GM13977 (cell line): ENCODE measurements around the gene SV2C.
"Not testable (repeated sequence)": the region's sequence is repeated elsewhere in the genome, so short reads cannot be mapped to it uniquely, and the experiment has no call there.

ENCODE experiments used
- DNase-seq: peaks from one replicate; pipeline ENCODE4 v3.0.0; 2012; ENCODE audit warnings: low spot score
- in situ Hi-C: fragments of 300-500 bp; cut with MboI; formaldehyde crosslinking; loops from one replicate; pipeline ENCODE4 v1.12.0; 2022; ENCODE audit warnings: low sequenced_read_pairs, low pct_unique_long_range_greater_than_20kb, mixed read lengths, inconsistent platforms; ENCODE audit not compliant: unreplicated experiment
- TF ChIP-seq, protein P1 (sequence below): IDR thresholded peaks from 2 replicates; pipeline ENCODE4 v1.5.1; 2012; ENCODE audit warnings: mild to moderate bottlenecking, control low read depth; ENCODE audit not compliant: insufficient read depth; ENCODE audit errors: extremely low read depth, missing control alignments

The SV2C gene

DNA sequence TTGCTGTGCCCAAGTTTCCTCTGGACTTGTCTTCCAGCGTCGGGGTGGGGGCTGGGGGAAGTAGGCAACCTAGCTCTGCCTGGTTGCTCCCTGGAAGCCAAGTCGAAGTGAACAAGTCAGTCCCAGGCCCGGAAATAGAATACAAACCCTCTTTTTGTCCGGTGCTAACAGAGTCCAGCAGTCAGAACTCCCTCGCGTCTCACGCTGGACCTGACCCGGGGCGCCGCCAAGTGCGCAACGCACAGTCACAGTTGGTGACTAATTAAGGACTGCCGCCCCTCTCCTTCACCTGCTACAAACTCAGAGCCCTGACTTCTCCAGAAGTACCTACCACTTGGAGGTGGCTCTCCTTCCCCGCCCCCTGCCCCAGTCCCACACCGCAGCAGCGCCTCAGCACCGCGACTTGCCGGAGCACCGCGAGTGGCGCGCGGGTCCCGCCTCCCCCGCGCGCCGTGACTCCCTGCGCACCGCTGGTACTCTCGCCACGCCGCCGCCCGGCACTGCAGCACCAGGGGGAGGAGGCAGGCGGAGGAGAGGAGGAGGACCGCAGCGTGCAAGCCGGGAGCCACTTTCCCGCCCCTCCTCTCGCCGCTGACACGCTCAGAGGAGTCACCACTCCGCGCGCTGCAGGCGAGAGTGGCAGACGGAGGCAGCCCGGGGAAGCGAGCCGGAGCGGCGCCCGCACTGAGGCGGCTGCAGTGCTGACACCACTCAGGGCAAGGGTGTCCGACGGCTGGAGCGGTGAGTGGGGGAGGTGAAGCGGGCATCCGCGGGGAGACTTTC, at the start of gene SV2C:
Gene SV2C (plus strand): TSS at position 612 of the 783 bp plus-strand sequence. CDS start 48,368 bp downstream, outside the sequence.
- TF ChIP-seq, protein P1, sequence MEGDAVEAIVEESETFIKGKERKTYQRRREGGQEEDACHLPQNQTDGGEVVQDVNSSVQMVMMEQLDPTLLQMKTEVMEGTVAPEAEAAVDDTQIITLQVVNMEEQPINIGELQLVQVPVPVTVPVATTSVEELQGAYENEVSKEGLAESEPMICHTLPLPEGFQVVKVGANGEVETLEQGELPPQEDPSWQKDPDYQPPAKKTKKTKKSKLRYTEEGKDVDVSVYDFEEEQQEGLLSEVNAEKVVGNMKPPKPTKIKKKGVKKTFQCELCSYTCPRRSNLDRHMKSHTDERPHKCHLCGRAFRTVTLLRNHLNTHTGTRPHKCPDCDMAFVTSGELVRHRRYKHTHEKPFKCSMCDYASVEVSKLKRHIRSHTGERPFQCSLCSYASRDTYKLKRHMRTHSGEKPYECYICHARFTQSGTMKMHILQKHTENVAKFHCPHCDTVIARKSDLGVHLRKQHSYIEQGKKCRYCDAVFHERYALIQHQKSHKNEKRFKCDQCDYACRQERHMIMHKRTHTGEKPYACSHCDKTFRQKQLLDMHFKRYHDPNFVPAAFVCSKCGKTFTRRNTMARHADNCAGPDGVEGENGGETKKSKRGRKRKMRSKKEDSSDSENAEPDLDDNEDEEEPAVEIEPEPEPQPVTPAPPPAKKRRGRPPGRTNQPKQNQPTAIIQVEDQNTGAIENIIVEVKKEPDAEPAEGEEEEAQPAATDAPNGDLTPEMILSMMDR = no peak
- DNase-seq = peak; percentile 60
- in situ Hi-C loops = no loop called here

DNA sequence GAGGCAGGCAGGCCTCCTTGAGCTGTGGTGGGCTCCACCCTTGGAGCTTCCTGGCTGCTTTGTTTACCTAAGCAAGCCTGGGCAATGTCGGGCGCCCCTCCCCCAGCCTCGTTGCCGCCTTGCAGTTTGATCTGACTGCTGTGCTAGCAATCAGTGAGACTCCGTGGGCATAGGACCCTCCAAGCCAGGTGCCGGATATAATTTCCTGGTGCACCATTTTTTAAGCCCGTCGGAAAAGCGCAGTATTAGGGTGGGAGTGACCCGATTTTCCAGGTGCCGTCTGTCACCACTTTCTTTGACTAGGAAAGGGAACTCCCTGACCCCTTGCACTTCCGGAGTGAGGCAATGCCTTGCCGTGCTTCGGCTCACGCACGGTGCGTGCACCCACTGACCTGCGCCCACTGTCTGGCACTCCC, 45.4 kb upstream of the SV2C start:
- DNase-seq, in situ Hi-C loops: not testable (repeated sequence)

GRCh38 chr5:76038212-76038611, 45.0 kb upstream of the SV2C start:
- DNase-seq = no peak
- TF ChIP-seq, protein P1 = no peak
- in situ Hi-C loops = no loop called here

- TF ChIP-seq, protein P1 = no peak
Observed at GRCh38 chr5:76040806-76041205, 42.4 kb upstream of the SV2C start.

DNA sequence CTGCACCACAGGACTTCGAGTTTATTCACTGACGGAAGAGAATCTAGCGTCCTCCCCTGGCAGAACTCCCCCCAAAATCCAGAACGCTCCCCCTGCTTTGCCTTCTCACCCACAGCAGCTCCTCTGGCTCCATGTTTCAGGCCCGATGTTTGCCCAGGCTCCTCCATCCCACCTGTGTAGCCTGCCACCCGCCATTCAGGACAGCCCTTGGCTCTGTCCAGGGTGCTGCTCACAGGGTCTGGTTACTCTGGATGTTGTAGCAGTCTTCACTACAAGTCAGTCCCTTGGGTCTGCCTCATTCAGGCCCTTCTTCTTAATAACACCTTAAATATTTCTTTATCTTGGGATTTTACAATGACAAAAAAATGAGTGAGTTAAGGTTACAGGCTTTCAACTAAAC, 41.3 kb upstream of the SV2C start:
- TF ChIP-seq, protein P1 = no peak
- no peak for DNase-seq
- in situ Hi-C loops = no loop called here

More at GRCh38 chr5:76040806-76041205, 42.4 kb upstream of the SV2C start:
- in situ Hi-C loops = no loop called here
- no peak for DNase-seq

DNA sequence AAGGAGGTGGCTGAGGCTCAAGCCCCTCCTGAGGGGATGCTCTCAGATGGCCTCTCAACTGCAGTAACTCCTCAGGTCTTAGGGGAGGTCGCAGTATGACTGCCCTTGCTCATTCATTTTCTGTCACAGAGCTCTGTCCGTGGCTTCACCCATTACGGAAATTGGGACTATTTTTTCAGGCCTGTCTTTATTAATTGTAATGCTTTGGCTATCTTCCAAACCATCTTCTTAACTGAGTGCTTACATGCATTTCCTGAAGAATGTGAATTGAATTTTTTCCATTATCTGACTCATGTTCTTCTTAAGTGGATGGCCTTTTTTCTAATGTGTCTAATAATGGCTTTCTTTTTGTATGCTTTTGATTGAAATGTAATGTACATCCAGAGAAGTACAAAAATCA, 36.4 kb upstream of the SV2C start:
- DNase-seq = no peak
- TF ChIP-seq, protein P1 = no peak
- in situ Hi-C loops = no loop called here

DNA sequence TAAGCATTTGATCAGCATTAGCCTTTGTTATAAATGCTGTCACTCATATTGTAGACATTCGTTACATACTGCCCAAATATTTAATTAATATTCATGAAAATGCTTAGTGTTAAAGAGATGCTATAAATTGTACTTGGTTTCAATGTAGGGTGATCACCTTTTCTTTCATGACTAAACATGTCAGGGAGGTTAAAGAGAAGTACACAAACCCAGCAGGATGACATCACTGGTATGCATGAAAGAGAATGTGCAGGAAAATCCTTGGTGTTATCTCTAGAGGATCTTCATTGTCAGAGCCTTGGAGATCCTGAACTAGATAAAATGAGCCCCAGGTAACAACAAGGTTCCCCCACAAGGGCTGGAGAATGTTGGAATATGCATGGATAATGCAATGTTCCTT, 33.0 kb upstream of the SV2C start:
- no peak for DNase-seq
- in situ Hi-C loops = no loop called here
- TF ChIP-seq, protein P1 = no peak
